GM12878 (cell line): ENCODE measurements around the gene NPB. TPM values are rescaled to one million over a fixed set of nuclear protein-coding genes. Genes with fewer than 3 reads are reported as not detected.

Experiments
- BHLHE40 ChIP-seq, 2 experiments: fragments of 450-650 bp in 1 of 2; IDR thresholded peaks; 2 replicates each; pipeline ENCODE4 v1.6.1; 2011 to 2017; ENCODE audit warnings: low read depth in 2 of 2, borderline replicate concordance in 1 of 2, improper control_type of control experiment in 1 of 2, low read length in 1 of 2, mild to moderate bottlenecking in 1 of 2
- GABPA ChIP-seq: IDR thresholded peaks from 2 replicates; pipeline ENCODE4 v1.6.1; 2014; ENCODE audit warnings: antibody characterized with exemption, low read depth, mild to moderate bottlenecking, inconsistent platforms
- GATAD2B ChIP-seq: fragments of 450-650 bp; conservative IDR thresholded peaks from 2 replicates; pipeline ENCODE4 v1.6.1; 2017; ENCODE audit warnings: low read depth, mild to moderate bottlenecking, moderate library complexity
- HDAC6 ChIP-seq: fragments of 200-600 bp; sonication (generic); IDR thresholded peaks from one replicate; pipeline ENCODE4 v1.8.0; 2017; ENCODE audit warnings: antibody characterized with exemption; ENCODE audit not compliant: unreplicated experiment
- IRF4 ChIP-seq: IDR thresholded peaks from 2 replicates; pipeline ENCODE4 v1.6.1; 2011; ENCODE audit warnings: low read depth, low read length
- JUND ChIP-seq: IDR thresholded peaks from 2 replicates; pipeline ENCODE4 v1.6.1; 2012; ENCODE audit warnings: low read depth, mild to moderate bottlenecking, low read length, improper control_type of control experiment, moderate library complexity
- KAT2A ChIP-seq: conservative IDR thresholded peaks from 2 replicates; pipeline ENCODE4 v1.6.1; 2011; ENCODE audit warnings: low read depth, low read length; ENCODE audit not compliant: control insufficient read depth
- MLLT1 ChIP-seq: fragments of 450-650 bp; IDR thresholded peaks from 2 replicates; pipeline ENCODE4 v1.6.1; 2016; ENCODE audit warnings: mild to moderate bottlenecking
- NFIC ChIP-seq: IDR thresholded peaks from 2 replicates; pipeline ENCODE4 v1.6.1; 2012; ENCODE audit warnings: low read depth, mild to moderate bottlenecking, inconsistent platforms, low read length, moderate library complexity
- NR2C2 ChIP-seq: IDR thresholded peaks from 2 replicates; pipeline ENCODE4 v1.6.1; 2011; ENCODE audit warnings: borderline replicate concordance, low read depth; ENCODE audit not compliant: control insufficient read depth, insufficient read length
- NR2F1 ChIP-seq: fragments of 450-650 bp; conservative IDR thresholded peaks from 2 replicates; pipeline ENCODE4 v1.6.1; 2017; ENCODE audit warnings: mild to moderate bottlenecking
- RELB ChIP-seq: fragments of 450-650 bp; IDR thresholded peaks from 2 replicates; pipeline ENCODE4 v1.6.1; 2017; ENCODE audit warnings: low read depth, mild to moderate bottlenecking, moderate library complexity
- REST ChIP-seq: IDR thresholded peaks from 2 replicates; pipeline ENCODE4 v1.6.1; 2012; ENCODE audit warnings: mild to moderate bottlenecking, low read depth, low read length
- RUNX3 ChIP-seq: IDR thresholded peaks from 2 replicates; pipeline ENCODE4 v1.6.1; 2012; ENCODE audit warnings: low read length, inconsistent platforms
- SIN3A ChIP-seq: IDR thresholded peaks from 2 replicates; pipeline ENCODE4 v1.6.1; 2012; ENCODE audit warnings: low read depth, low read length, improper control_type of control experiment
- ZBTB11 ChIP-seq: fragments of 450-650 bp; formaldehyde crosslinking; IDR thresholded peaks from 2 replicates; pipeline ENCODE4 v1.5.0; 2022; ENCODE audit warnings: mild to moderate bottlenecking, missing genetic modification characterization
- ZNF384 ChIP-seq: IDR thresholded peaks from 2 replicates; pipeline ENCODE4 v1.6.1; 2012; ENCODE audit warnings: low read depth, mild to moderate bottlenecking, low read length, improper control_type of control experiment, borderline replicate concordance
- polyA plus RNA-seq, 11 experiments: library from polyadenylated mRNA; depleted of rRNA in 4 of 11; unstranded in 6 of 11; stranded (reverse) in 5 of 11; fragments of >200 nt; fragmentation: Nextera tagmentation in 4 of 11; fragmentation: Illumina TruSeq in 1 of 11; extraction: Ambion mirVana in 4 of 11; extraction: Trizol in 1 of 11; gene quantifications; 1 replicate in 1 of 11; 2 replicates in 10 of 11; pipeline versions ENCODE4 v1.2.1 to v1.2.3, GENCODE V29; 2011 to 2016; ENCODE audit warnings: inconsistent platforms in 2 of 11, missing spikeins in 2 of 11, low read depth in 1 of 11
- total RNA-seq, 4 experiments: library from RNA; depleted of rRNA in 3 of 4; stranded (reverse); fragments of >200 nt in 3 of 4; fragmentation: Illumina TruSeq in 1 of 4; extraction: Trizol in 1 of 4; gene quantifications; 2 replicates each; pipeline versions ENCODE4 v1.2.1 to v1.2.3, GENCODE V29; 2013 to 2021

Gene NPB
- total and polyA plus RNA-seq, 10 of the 15 experiments (the other 5 are each of a cell fraction or from before 2014, with no cell fraction given), result 0.03 to 0.40 (median 0.15) TPM; not detected in 2

- no peak for TF ChIP-seq REST
- peak; percentile 32; the same call in 1 of the 2 replicates for TF ChIP-seq SIN3A
- no peak for TF ChIP-seq ZBTB11 (CRISPR knock-in tag)
- TF ChIP-seq NR2C2, result no peak
- peak in 1 of 2 experiments; percentile 41; a peak in 1 of 4 replicates for TF ChIP-seq BHLHE40 (IDR thresholded peaks at IDR 0.05; ENCODE audit: borderline replicate concordance in 1 of 2, low read depth in 2 of 2, low read length in 1 of 2)
- TF ChIP-seq GATAD2B, result peak; percentile 58
- TF ChIP-seq ZNF384, result no peak
- no peak for TF ChIP-seq JUND
- TF ChIP-seq GABPA, result no peak
- TF ChIP-seq RELB, result no peak
- TF ChIP-seq KAT2A, result no peak
- TF ChIP-seq NFIC, result no peak
- no peak for TF ChIP-seq HDAC6
- no peak for TF ChIP-seq IRF4
- TF ChIP-seq RUNX3, result no peak
- TF ChIP-seq MLLT1, result no peak
- TF ChIP-seq NR2F1, result peak; percentile 48; the same call in 1 of the 2 replicates
These were observed 32.6 kb upstream of the NPB start (continued) for GRCh38 chr17:81869221-81870130.
